Cardiac muscle cell (in vitro differentiated cells and primary cell): Measurements from ENCODE around the gene DOK6. TPM values are rescaled to one million over a fixed set of nuclear protein-coding genes. Genes with fewer than 3 reads are reported as not detected.
A peak's percentile ranks its signal among the peaks of the same experiment; 100 is the strongest.

ENCODE experiments used
- DNase-seq, 2 donors: peaks; one replicate each; pipeline versions ENCODE4 v3.0.0 to v3.0.0-alpha.2; 2010 to 2017; ENCODE audit warnings: low read depth in 1 of 2, low spot score in 1 of 2
- H3K27ac ChIP-seq: fragments of 200-600 bp; sonication (generic); 2 replicates; pipeline ENCODE4 v1.5.1; 2016
- H3K27me3 ChIP-seq: fragments of 200-600 bp; sonication (generic); 2 replicates; pipeline ENCODE4 v1.6.0; 2016; ENCODE audit warnings: control low read depth
- H3K36me3 ChIP-seq: fragments of 200-600 bp; sonication (generic); 2 replicates; pipeline ENCODE4 v1.5.1; 2016; ENCODE audit warnings: control low read depth
- H3K4me1 ChIP-seq: fragments of 200-600 bp; sonication (generic); 2 replicates; pipeline ENCODE4 v1.8.1; 2017; ENCODE audit warnings: low read depth, mild to moderate bottlenecking, mixed run types
- H3K4me3 ChIP-seq: fragments of 200-600 bp; sonication (generic); 2 replicates; pipeline ENCODE4 v1.5.1; 2016; ENCODE audit warnings: mild to moderate bottlenecking
- H3K9me3 ChIP-seq: fragments of 200-600 bp; sonication (generic); 2 replicates; pipeline ENCODE4 v1.5.1; 2017; ENCODE audit warnings: low read depth, mild to moderate bottlenecking, control low read depth
- CTCF ChIP-seq: IDR thresholded peaks from 2 replicates; pipeline ENCODE4 v1.5.1; 2012; ENCODE audit warnings: low read depth, mild to moderate bottlenecking, low read length
- polyA plus RNA-seq: library from polyadenylated mRNA; unstranded; fragments of >200 nt; fragmentation: Nextera tagmentation; extraction: Ambion mirVana; gene quantifications from 2 replicates; pipeline ENCODE4 v1.2.1, GENCODE V29; 2016
- total RNA-seq: library from RNA; depleted of rRNA; stranded (reverse); fragments of >200 nt; gene quantifications from 2 replicates; pipeline ENCODE4 v1.2.3, GENCODE V29; 2016

DOK6 gene
- total and polyA plus RNA-seq, 2 experiments from 2014 or later, result 13.2 to 13.9 TPM

DNA sequence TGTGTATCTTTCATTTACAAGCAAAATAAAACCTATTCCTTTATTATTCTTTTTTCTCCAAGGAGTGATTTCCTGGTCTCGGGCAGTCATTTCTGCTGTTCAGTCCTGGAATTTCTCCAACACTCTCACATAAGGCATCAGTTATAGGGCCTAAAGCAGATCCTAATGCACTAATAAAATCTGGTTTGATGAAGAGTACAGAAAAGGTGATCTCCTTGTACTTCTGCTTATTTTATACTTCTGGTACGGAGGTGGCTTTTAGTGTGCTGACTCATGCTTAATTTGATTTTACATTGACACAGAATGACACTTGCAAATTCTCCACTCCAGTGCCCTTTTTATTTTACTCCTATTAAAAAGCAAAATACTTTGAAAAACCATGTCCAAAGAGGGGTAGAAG, 157.4 kb downstream of the DOK6 start:
- no peak for DNase-seq
- no peak for TF ChIP-seq CTCF
- H3K27ac ChIP-seq, result no peak overlapping the region

GRCh38 chr18:69559604-69560003, 158.9 kb downstream of the DOK6 start:
- Histone ChIP-seq H3K4me3 (no peak overlapping the region), H3K27me3 (no peaks in the 10 kb centered on the region), H3K27ac (no peak overlapping the region), H3K9me3 (no peaks in the 10 kb centered on the region), H3K4me1 (no peaks in the 10 kb centered on the region), H3K36me3 (no peaks in the 10 kb centered on the region)
- no peak for DNase-seq
- TF ChIP-seq CTCF, result no peak

More for the DNA sequence above, 157.4 kb downstream of the DOK6 start:
- no peaks in the 10 kb centered on the region for H3K36me3 ChIP-seq
- H3K27me3 ChIP-seq, result no peaks in the 10 kb centered on the region
- no peak overlapping the region for H3K4me3 ChIP-seq
- H3K9me3 ChIP-seq, result no peaks in the 10 kb centered on the region
- no peaks in the 10 kb centered on the region for H3K4me1 ChIP-seq

- Histone ChIP-seq H3K27ac (no peak overlapping the region), H3K4me1 (no peaks in the 10 kb centered on the region), H3K27me3 (no peaks in the 10 kb centered on the region), H3K36me3 (no peaks in the 10 kb centered on the region), H3K9me3 (no peaks in the 10 kb centered on the region), H3K4me3 (no peak overlapping the region)
- TF ChIP-seq CTCF, result no peak
- DNase-seq, result no peak
Observed at GRCh38 chr18:69564602-69565001, 163.9 kb downstream of the DOK6 start.

GRCh38 chr18:69567813-69568488, 167.3 kb downstream of the DOK6 start:
- H3K4me1 ChIP-seq, result no peaks in the 10 kb centered on the region
- H3K27me3 ChIP-seq, result no peaks in the 10 kb centered on the region
- DNase-seq, result no peak
- H3K27ac ChIP-seq, result no peak overlapping the region
- no peaks in the 10 kb centered on the region for H3K36me3 ChIP-seq
- no peak for TF ChIP-seq CTCF
- no peaks in the 10 kb centered on the region for H3K9me3 ChIP-seq
- H3K4me3 ChIP-seq, result no peak overlapping the region

DNA sequence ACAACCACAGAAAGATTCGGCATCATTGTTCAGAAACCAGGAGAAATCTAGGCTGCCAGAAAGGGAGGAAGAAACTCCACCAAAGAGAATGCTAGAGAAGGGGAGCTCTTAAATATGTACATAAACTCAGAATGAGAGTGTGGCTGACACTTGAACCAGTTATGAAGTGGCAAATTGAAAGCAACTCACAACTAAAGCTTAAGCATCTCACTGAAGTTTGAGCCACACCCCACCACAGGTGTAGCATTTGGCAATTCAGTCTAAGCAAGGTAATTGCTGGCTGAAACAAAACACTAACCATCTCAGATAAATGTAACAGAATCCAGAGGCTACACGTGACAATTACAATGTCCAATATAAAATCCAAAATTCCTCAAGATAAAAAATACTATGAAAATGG, 168.4 kb downstream of the DOK6 start:
- TF ChIP-seq CTCF, result no peak
- no peak overlapping the region for H3K4me3 ChIP-seq

GRCh38 chr18:69574401-69574800, 173.7 kb downstream of the DOK6 start:
- H3K27me3 ChIP-seq, result no peaks in the 10 kb centered on the region
- H3K4me3 ChIP-seq, result no peak overlapping the region
- no peaks in the 10 kb centered on the region for H3K9me3 ChIP-seq
- no peaks in the 10 kb centered on the region for H3K36me3 ChIP-seq
- TF ChIP-seq CTCF, result no peak
- H3K4me1 ChIP-seq, result no peaks in the 10 kb centered on the region
- DNase-seq, result peak in 1 of 2 donors; percentile 27
- H3K27ac ChIP-seq, result no peak overlapping the region

More for the DNA sequence above, 168.4 kb downstream of the DOK6 start:
- Histone ChIP-seq H3K27ac (no peak overlapping the region), H3K4me1 (no peaks in the 10 kb centered on the region), H3K27me3 (no peaks in the 10 kb centered on the region), H3K36me3 (no peaks in the 10 kb centered on the region), H3K9me3 (no peaks in the 10 kb centered on the region)
- DNase-seq, result no peak
